Measurements from ENCODE around the gene KLF17.

The KLF17 gene

DNA sequence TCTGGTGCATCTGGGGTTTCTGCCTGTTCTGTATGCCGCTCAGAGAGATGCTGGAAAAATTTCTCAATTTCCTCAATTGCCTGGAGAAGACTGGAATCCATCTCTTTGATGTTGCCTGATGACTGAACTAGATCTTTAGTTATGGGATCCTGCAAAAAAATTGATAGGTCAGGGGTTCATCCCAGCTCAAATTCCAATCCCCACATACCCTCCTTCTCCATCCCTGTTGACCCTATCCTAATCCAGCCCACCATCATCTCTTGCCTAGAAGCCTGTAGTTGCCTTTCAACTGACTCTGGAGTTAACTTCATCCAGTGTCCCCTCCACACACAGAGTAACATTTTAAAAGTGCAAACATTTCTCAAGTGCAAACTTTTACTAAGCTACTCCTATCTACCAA is 22.9 kb downstream of the KLF17 start, which contains the start of gene KLF18:
Gene KLF18 (minus strand): TSS at position 101 of the 400 bp plus-strand sequence. CDS start 0 bp downstream, at position 101.
- no peak for DNase-seq (ENCODE audit: low read depth in 1 of 2, low spot score in 1 of 2)

DNA sequence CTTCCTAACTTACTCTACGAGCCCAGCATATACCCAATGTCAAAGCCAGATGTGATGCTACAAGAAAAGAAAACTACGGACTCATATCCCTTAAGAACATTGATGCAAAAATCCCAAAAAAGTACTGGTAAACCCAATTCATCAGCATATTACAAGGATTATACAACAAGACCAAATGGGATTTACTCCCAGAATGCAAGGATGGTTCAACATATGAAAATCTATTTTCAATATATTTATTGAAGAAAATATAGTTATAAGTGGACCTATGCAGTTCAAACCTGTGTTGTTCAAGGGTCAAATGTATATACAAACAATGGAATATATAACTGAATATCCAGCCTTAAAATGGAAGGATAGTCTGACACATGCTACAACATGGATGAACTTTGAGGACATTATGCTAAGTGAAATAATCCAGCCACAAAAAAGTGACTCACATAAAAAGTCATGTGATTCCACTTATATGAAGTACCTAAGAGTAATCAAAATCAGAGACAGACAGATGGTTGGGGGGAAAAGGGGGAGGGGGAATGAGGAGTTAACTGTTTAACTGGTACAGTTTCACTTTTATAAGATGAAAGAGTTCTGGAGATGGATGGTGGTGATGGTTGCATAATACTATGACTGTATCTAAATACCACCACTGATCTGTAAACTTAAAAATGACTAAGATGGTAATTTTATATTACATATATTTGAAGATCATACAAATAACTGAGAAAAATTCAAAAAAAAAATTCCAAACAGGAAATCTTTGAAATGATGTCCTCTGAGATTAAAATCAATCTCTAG is 26.5 kb downstream of the KLF17 start:
- H3K27me3 ChIP-seq (ENCODE audit: insufficient read depth, poor library complexity, severe bottlenecking), result peaks cover 5% of the 10 kb centered on the region
- H3K27ac ChIP-seq (replicated peaks), result no peak overlapping the region
- no peak overlapping the region for H3K4me3 ChIP-seq (replicated peaks; ENCODE audit: insufficient read depth, low read length)
- TF ChIP-seq, protein P1, sequence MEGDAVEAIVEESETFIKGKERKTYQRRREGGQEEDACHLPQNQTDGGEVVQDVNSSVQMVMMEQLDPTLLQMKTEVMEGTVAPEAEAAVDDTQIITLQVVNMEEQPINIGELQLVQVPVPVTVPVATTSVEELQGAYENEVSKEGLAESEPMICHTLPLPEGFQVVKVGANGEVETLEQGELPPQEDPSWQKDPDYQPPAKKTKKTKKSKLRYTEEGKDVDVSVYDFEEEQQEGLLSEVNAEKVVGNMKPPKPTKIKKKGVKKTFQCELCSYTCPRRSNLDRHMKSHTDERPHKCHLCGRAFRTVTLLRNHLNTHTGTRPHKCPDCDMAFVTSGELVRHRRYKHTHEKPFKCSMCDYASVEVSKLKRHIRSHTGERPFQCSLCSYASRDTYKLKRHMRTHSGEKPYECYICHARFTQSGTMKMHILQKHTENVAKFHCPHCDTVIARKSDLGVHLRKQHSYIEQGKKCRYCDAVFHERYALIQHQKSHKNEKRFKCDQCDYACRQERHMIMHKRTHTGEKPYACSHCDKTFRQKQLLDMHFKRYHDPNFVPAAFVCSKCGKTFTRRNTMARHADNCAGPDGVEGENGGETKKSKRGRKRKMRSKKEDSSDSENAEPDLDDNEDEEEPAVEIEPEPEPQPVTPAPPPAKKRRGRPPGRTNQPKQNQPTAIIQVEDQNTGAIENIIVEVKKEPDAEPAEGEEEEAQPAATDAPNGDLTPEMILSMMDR (IDR thresholded peaks at IDR 0.05; ENCODE audit: insufficient read depth, low read length), result no peak
- TF ChIP-seq SPI1 (IDR thresholded peaks at IDR 0.05; ENCODE audit: borderline replicate concordance, low read depth), result no peak
- TF ChIP-seq, protein P2, sequence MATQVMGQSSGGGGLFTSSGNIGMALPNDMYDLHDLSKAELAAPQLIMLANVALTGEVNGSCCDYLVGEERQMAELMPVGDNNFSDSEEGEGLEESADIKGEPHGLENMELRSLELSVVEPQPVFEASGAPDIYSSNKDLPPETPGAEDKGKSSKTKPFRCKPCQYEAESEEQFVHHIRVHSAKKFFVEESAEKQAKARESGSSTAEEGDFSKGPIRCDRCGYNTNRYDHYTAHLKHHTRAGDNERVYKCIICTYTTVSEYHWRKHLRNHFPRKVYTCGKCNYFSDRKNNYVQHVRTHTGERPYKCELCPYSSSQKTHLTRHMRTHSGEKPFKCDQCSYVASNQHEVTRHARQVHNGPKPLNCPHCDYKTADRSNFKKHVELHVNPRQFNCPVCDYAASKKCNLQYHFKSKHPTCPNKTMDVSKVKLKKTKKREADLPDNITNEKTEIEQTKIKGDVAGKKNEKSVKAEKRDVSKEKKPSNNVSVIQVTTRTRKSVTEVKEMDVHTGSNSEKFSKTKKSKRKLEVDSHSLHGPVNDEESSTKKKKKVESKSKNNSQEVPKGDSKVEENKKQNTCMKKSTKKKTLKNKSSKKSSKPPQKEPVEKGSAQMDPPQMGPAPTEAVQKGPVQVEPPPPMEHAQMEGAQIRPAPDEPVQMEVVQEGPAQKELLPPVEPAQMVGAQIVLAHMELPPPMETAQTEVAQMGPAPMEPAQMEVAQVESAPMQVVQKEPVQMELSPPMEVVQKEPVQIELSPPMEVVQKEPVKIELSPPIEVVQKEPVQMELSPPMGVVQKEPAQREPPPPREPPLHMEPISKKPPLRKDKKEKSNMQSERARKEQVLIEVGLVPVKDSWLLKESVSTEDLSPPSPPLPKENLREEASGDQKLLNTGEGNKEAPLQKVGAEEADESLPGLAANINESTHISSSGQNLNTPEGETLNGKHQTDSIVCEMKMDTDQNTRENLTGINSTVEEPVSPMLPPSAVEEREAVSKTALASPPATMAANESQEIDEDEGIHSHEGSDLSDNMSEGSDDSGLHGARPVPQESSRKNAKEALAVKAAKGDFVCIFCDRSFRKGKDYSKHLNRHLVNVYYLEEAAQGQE (IDR thresholded peaks at IDR 0.05; ENCODE audit: insufficient replicate concordance, low read depth), result no peak
- TF ChIP-seq GABPA (IDR thresholded peaks at IDR 0.05; ENCODE audit: low read depth), result no peak
- TF ChIP-seq POLR2AphosphoS5 (IDR thresholded peaks at IDR 0.05; ENCODE audit: low read depth), result no peak
- no peak for DNase-seq (ENCODE audit: low read depth in 1 of 2, low spot score in 1 of 2)

More for the DNA sequence above, 22.9 kb downstream of the KLF17 start, which contains the start of gene KLF18:
- Histone ChIP-seq H3K4me3 (replicated peaks; ENCODE audit: insufficient read depth, low read length) (no peak within 1 kb of the TSS), H3K27me3 (ENCODE audit: insufficient read depth, poor library complexity, severe bottlenecking) (no peaks in the 10 kb centered on the region), H3K27ac (replicated peaks) (no peak within 1 kb of the TSS)
- no peak for TF ChIP-seq GABPA (IDR thresholded peaks at IDR 0.05; ENCODE audit: low read depth)
- TF ChIP-seq, protein P1 (IDR thresholded peaks at IDR 0.05; ENCODE audit: insufficient read depth, low read length), result no peak

DNA sequence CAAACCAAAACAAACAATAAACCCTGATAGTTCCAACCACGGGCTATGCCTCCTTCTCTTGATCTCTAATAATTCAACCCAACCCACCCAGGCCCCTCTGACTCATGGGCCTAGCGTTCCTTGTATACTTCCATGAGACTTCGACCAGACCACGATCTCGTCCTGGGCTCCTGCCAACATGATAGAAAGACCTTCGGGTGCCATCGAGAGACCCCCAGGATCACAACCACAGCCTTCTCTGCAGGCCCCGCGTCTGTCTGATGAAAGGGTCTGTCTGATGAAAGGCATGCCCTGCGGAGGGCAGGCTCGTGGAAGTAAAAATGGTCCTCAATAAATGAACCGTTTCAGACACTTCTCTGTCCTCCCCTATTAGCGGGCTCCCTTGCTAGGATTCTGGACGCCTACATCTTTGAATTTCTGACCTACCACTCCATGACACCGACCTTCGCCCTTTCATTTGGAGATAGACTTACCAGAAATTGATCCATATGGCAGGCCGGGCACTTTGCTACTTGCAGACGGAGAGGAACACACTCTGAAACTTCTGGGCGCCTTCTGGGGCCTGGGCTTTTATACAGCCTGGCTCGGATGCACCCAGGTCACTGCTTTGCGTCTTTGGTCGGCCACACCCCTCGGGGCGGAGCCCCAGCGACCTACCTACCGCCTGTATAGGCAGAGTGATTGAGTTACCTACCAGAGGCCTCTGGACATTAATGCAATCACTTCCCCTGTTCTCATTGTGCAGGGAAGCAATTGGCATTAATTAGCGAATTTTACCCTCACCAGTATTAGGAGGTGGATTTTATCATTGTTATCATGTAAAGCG is 28.1 kb downstream of the KLF17 start:
- DNase-seq (ENCODE audit: low read depth in 1 of 2, low spot score in 1 of 2), result no peak

More for the DNA sequence above, 28.1 kb downstream of the KLF17 start:
- TF ChIP-seq POLR2AphosphoS5 (IDR thresholded peaks at IDR 0.05; ENCODE audit: low read depth) (no peak), SPI1 (IDR thresholded peaks at IDR 0.05; ENCODE audit: borderline replicate concordance, low read depth) (no peak), GABPA (IDR thresholded peaks at IDR 0.05; ENCODE audit: low read depth) (no peak)
- TF ChIP-seq, protein P2 (IDR thresholded peaks at IDR 0.05; ENCODE audit: insufficient replicate concordance, low read depth), result no peak
- TF ChIP-seq, protein P1 (IDR thresholded peaks at IDR 0.05; ENCODE audit: insufficient read depth, low read length), result no peak
- H3K27ac ChIP-seq (replicated peaks), result no peak overlapping the region
- peaks cover 5% of the 10 kb centered on the region for H3K27me3 ChIP-seq (ENCODE audit: insufficient read depth, poor library complexity, severe bottlenecking)
- H3K4me3 ChIP-seq (replicated peaks; ENCODE audit: insufficient read depth, low read length), result no peak overlapping the region

Measured in HL-60 (cell line).